ENCODE data around the gene PRUNE2. TPM values are rescaled to one million over a fixed set of nuclear protein-coding genes. Genes with fewer than 3 reads are reported as not detected.

Gene PRUNE2
- total RNA-seq, 4 donors from 2014 or later, result 4.0 to 20.7 (median 14.2) TPM

DNA sequence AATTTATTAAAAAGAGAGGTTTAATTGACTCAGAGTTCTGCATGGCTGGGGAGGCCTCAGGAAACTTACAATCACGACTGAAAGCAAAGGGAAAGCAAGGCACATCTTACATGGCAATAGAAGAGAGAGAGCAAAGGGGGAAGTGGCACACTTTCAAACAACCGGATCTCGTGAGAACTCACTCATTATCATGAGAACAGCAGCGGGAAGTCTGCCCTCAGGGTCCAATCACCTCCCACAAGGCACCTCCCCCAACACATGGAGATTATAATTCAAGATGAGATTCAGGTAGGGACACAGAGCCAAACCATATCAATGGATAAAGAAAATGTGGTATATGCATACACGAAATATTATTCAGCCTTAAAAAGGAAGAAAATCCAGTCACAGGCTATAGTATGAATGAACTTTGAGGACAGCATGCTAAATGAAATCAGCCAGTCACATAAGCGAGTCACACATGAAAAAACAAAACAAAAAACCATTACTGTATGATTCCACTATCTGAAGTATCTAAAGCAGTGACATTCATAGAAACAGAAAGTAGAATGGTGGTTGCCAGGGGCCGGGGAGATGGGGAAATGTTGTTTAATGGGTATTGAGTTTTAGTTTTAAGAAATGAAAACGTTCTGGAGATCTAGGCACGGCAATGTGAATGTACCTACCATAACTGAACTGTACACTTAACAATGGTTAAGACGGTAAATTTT, 225.0 kb downstream of the PRUNE2 start:
- TF ChIP-seq, protein P1, sequence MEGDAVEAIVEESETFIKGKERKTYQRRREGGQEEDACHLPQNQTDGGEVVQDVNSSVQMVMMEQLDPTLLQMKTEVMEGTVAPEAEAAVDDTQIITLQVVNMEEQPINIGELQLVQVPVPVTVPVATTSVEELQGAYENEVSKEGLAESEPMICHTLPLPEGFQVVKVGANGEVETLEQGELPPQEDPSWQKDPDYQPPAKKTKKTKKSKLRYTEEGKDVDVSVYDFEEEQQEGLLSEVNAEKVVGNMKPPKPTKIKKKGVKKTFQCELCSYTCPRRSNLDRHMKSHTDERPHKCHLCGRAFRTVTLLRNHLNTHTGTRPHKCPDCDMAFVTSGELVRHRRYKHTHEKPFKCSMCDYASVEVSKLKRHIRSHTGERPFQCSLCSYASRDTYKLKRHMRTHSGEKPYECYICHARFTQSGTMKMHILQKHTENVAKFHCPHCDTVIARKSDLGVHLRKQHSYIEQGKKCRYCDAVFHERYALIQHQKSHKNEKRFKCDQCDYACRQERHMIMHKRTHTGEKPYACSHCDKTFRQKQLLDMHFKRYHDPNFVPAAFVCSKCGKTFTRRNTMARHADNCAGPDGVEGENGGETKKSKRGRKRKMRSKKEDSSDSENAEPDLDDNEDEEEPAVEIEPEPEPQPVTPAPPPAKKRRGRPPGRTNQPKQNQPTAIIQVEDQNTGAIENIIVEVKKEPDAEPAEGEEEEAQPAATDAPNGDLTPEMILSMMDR (IDR thresholded peaks at IDR 0.05; ENCODE audit: low read depth), result no peak

DNA sequence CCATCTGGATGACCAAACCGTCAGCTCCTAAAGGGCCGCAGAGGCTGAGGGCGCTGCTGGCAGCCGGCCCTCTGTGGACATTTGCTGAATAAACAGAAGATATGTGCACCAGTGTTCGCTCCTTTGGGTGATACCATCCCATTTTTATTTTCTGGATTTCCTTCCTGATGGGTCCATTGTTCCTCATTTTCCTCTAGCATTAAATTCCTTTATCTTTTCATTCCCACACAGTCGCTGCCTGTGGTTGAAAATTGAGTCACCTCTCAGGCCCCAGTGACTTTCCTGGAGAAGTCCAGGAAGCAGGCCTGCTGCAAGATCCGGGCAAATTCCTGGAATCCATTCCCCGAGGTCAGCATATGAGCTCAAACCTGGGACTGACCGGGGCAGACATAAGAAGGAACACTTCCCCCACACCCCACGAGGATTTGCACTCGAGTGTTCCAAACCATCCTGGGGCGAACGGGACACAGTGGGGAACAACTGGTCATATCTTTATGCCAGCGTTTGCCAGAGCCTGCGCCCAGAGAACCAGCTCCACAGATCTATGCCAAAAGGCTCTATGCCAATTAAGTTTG, 228.3 kb downstream of the PRUNE2 start:
- TF ChIP-seq, protein P1 (IDR thresholded peaks at IDR 0.05; ENCODE audit: low read depth), result no peak

DNA sequence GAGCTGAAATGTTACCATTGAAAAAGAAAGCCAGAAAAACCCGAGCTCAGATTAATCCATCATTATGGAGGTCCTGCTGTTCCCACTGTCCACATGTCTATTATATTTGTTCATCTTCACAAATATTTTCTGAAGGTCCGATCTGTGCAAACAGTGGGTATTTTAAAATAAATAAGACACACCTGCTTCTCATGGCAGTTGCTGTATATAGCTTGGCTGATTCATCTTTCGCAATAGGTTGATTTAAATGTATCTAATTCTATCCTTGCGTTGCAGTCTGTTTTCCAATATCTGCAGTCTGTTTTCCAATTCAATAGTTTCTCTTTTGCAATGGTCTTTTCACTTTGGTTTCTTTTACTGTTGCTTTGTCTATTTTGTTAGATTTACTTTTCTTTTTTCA, 229.1 kb downstream of the PRUNE2 start:
- TF ChIP-seq, protein P1 (IDR thresholded peaks at IDR 0.05; ENCODE audit: low read depth), result no peak

DNA sequence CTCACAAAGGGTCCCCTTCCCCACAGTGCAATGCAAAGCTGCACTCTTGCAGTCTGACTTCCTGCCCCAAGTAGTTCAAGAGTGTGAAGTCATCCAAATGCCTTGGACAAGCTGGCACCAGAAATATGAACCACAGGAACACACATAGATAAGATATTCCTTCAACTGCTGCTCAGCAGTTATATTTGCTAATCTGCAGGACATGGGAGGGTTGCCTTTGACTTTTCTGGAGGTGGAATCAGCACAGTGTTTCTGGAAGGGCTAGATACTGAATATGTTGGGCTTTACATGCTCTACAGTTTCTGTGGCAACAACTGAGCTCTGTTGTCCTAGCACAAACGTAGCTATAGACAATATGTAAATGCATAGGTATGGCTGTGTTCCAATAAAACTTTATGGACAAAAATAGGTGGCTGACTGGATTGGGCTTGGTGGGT, 238.4 kb downstream of the PRUNE2 start:
- TF ChIP-seq, protein P1 (IDR thresholded peaks at IDR 0.05; ENCODE audit: low read depth), result no peak

DNA sequence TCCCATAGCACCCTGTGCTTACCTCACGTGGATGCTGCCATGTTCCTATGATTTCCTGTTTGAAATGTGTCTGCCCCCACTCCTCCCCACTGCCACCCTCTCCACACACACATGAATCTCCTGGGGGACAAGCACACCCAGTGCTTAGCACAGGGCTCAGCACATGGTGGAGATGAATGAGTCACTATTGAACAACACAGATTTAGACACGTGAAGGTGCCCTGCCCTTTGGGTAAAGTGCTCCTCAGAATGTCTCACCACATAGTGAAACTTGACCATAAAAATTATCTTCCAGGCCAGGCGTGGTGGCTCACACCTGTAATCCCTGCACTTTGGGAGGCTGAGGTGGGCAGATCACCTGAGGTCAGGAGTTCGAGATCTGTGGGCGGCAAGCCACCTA, 240.5 kb downstream of the PRUNE2 start:
- TF ChIP-seq, protein P1 (IDR thresholded peaks at IDR 0.05; ENCODE audit: low read depth), result no peak

DNA sequence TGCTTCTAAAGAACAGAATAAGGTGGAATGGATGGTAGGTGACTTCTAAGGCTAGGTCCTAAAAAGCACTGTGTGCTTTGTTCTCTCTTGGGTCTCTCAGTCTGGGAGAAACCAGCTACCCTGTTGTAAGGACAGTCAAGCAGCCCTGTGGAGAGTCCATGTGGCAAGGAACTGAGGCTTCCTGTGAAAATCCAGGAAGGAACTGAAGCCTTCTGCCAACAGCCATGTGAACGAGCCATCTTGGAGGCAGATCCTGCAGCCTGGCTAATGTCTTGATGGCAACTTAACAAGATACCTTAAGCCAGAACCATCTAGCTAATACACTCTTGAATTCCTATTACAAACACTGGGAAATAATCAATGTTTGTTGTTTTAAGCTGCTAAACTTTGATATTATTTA, 241.8 kb downstream of the PRUNE2 start:
- TF ChIP-seq, protein P1 (IDR thresholded peaks at IDR 0.05; ENCODE audit: low read depth), result no peak

DNA sequence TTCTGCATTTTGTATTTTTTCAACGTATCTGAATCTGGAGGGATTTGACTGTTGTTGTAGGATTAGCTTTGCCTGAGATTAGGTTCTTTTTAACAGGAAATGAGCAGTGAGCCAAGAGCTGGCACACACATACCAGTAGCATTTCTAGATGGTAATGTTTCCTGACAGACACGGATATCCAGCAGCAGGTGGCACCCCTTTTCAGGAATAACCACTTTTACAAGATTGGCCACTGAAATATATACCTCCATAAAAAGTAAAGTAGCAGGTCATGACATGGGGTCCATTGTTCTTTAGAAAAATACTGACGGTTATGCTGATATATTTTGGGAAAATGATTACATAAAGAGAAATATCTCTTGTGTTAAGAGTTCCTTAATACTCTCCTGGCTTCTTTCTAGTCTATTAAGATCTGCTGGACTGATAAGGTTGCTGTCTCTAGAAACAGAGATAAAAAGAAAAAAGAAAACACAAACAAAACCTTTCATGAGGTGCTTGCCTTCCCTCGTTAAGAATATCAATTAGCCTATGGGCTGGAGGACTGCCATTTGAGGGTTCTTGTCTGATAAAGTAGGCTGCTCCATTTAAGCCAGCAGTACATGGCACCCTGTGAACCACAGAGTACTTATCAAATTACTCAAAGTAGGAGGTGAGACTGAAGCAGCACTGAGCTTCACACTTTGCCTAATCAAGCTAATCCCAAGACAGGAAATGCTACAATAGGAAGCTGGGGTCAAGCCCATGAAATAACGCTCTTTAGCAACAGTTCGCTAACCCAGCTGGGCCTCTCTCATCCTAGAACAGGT, 243.2 kb downstream of the PRUNE2 start:
- TF ChIP-seq, protein P1 (IDR thresholded peaks at IDR 0.05; ENCODE audit: low read depth), result no peak

Data from subcutaneous adipose tissue (tissue), 4 donors.